Osteoblast (primary cell): Measurements from ENCODE around the gene SSTR4. TPM values are rescaled to one million over a fixed set of nuclear protein-coding genes. Genes with fewer than 3 reads are reported as not detected.
"Not testable (repeated sequence)": the region's sequence is repeated elsewhere in the genome, so short reads cannot be mapped to it uniquely, and the experiment has no call there.

Experiments used
- DNase-seq: peaks from one replicate; pipeline ENCODE4 v3.0.0; 2011; ENCODE audit warnings: low spot score, mixed read lengths; ENCODE audit not compliant: insufficient read length; ENCODE audit errors: missing footprints
- H2AFZ ChIP-seq: 2 replicates; pipeline ENCODE4 v1.6.0; 2011; ENCODE audit warnings: mild to moderate bottlenecking, low read length
- H3K27ac ChIP-seq: 2 replicates; pipeline ENCODE4 v1.5.1; 2011; ENCODE audit warnings: mild to moderate bottlenecking, low read depth, low read length, moderate library complexity
- H3K27me3 ChIP-seq: 2 replicates; pipeline ENCODE4 v1.6.0; 2012; ENCODE audit warnings: mild to moderate bottlenecking, control low read depth, inconsistent platforms, low read length, moderate library complexity; ENCODE audit not compliant: insufficient read depth
- H3K36me3 ChIP-seq: 2 replicates; pipeline ENCODE4 v1.5.1; 2011; ENCODE audit warnings: mild to moderate bottlenecking, low read length, control low read depth, moderate library complexity; ENCODE audit not compliant: insufficient read depth
- H3K4me1 ChIP-seq: 2 replicates; pipeline ENCODE4 v1.5.1; 2011; ENCODE audit warnings: mild to moderate bottlenecking, low read length, control low read depth, moderate library complexity; ENCODE audit not compliant: insufficient read depth
- H3K4me2 ChIP-seq: 2 replicates; pipeline ENCODE4 v1.6.0; 2011; ENCODE audit warnings: mild to moderate bottlenecking, low read length; ENCODE audit not compliant: insufficient read depth
- H3K4me3 ChIP-seq: fragments of 200-600 bp; sonication (generic); 3 replicates; pipeline ENCODE4 v1.5.1; 2012; ENCODE audit warnings: mild to moderate bottlenecking, low read length, inconsistent platforms; ENCODE audit not compliant: insufficient read depth
- H3K79me2 ChIP-seq: 2 replicates; pipeline ENCODE4 v1.6.0; 2012; ENCODE audit warnings: mild to moderate bottlenecking, low read length, control low read depth, inconsistent platforms; ENCODE audit not compliant: insufficient read depth
- H3K9me3 ChIP-seq: 2 replicates; pipeline ENCODE4 v1.5.1; 2011; ENCODE audit warnings: low read depth, low read length, control low read depth
- H4K20me1 ChIP-seq: 2 replicates; pipeline ENCODE4 v1.6.0; 2012; ENCODE audit warnings: mild to moderate bottlenecking, low read length, control low read depth; ENCODE audit not compliant: insufficient read depth
- CTCF ChIP-seq: IDR thresholded peaks from 2 replicates; pipeline ENCODE4 v1.5.1; 2011; ENCODE audit warnings: mild to moderate bottlenecking, low read depth, low read length, moderate library complexity; ENCODE audit errors: extremely low read depth
- total RNA-seq: library from RNA; depleted of rRNA; stranded (reverse); fragments of >200 nt; gene quantifications from 2 replicates; pipeline ENCODE4 v1.2.3, GENCODE V29; 2012

SSTR4 gene
- total RNA-seq, 1 donor = not detected

GRCh38 chr20:23024701-23025100 is 10.4 kb upstream of the SSTR4 start:
- Histone ChIP-seq H3K27me3 (no peaks in the 10 kb centered on the region), H3K9me3 (no peaks in the 10 kb centered on the region), H3K4me3 (no peak overlapping the region), H3K36me3 (no peaks in the 10 kb centered on the region), H3K27ac (no peak overlapping the region), H2AFZ (no peak overlapping the region), H4K20me1 (no peaks in the 10 kb centered on the region), H3K4me2 (no peak overlapping the region), H3K4me1 (no peaks in the 10 kb centered on the region), H3K79me2 (no peaks in the 10 kb centered on the region)
- no peak for TF ChIP-seq CTCF
- DNase-seq = no peak

- H3K27me3 ChIP-seq, H3K4me1 ChIP-seq, H4K20me1 ChIP-seq, H3K27ac ChIP-seq, H3K79me2 ChIP-seq, H3K4me3 ChIP-seq, DNase-seq, H3K9me3 ChIP-seq, H3K36me3 ChIP-seq, H3K4me2 ChIP-seq, H2AFZ ChIP-seq: not testable (repeated sequence)
Observed at GRCh38 chr20:23025503-23025902, 9.6 kb upstream of the SSTR4 start.

GRCh38 chr20:23027721-23028120 is 7.4 kb upstream of the SSTR4 start:
- no peak overlapping the region for H2AFZ ChIP-seq
- H3K9me3 ChIP-seq = no peaks in the 10 kb centered on the region
- H3K4me1 ChIP-seq = no peaks in the 10 kb centered on the region
- no peaks in the 10 kb centered on the region for H4K20me1 ChIP-seq
- H3K36me3 ChIP-seq = no peaks in the 10 kb centered on the region
- peaks cover 11% of the 10 kb centered on the region for H3K27me3 ChIP-seq
- DNase-seq = no peak
- H3K4me2 ChIP-seq = no peak overlapping the region
- no peak overlapping the region for H3K27ac ChIP-seq
- no peak overlapping the region for H3K4me3 ChIP-seq
- TF ChIP-seq CTCF = no peak
- no peaks in the 10 kb centered on the region for H3K79me2 ChIP-seq

- Histone ChIP-seq H3K27me3 (peaks cover 11% of the 10 kb centered on the region), H3K27ac (no peak overlapping the region), H2AFZ (no peak overlapping the region), H3K79me2 (no peaks in the 10 kb centered on the region), H3K4me2 (no peak overlapping the region), H3K4me1 (no peaks in the 10 kb centered on the region), H3K4me3 (no peak overlapping the region), H4K20me1 (no peaks in the 10 kb centered on the region), H3K36me3 (no peaks in the 10 kb centered on the region), H3K9me3 (no peaks in the 10 kb centered on the region)
- no peak for DNase-seq
- TF ChIP-seq CTCF = no peak
Observed at GRCh38 chr20:23028392-23028791, 6.7 kb upstream of the SSTR4 start.
